Measurements from ENCODE around the gene BICDL1. TPM values are rescaled to one million over a fixed set of nuclear protein-coding genes. Genes with fewer than 3 reads are reported as not detected.

The BICDL1 gene
- total and polyA plus RNA-seq, 5 donors from 2014 or later: 0.93 to 134 (median 1.6) TPM

DNA sequence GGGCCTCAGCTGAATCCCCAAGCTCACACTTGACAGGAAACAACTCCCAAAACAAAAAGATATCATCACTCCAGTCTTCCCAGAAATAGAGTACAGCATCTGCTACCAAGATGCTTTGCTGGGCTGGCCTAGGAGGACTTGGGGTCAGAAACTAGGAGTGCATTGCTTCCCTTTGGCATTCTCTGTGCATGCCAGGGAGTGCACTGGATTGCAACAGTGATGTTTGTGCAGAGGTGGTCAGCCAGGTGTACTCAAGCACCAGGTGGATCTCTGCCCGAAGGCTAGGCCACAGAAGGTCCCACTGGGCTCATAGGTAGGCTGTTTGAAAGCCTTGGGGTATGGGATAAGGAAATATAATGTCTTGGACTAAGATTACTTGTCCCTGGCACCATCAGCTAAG is 76.4 kb downstream of the BICDL1 start:
- peaks cover 19% of the 10 kb centered on the region for H3K36me3 Mint-ChIP-seq
- peaks cover 48% of the 10 kb centered on the region for H3K36me3 ChIP-seq (ENCODE audit: control insufficient read depth, insufficient read depth, low read length)
- DNase-seq (no peak), ATAC-seq (ENCODE audit: low read depth in 2 of 2) (no peak)
- no peaks in the 10 kb centered on the region for H3K9me3 ChIP-seq (ENCODE audit: control insufficient read depth in 2 of 2, low read length in 2 of 2)
- H3K27ac Mint-ChIP-seq: no peak overlapping the region
- no peak overlapping the region for H3K4me3 Mint-ChIP-seq
- no peak overlapping the region for H3K4me3 ChIP-seq (ENCODE audit: low read depth, low read length)
- H3K4me1 Mint-ChIP-seq: peaks cover 0 to 6% (median 1%) of the 10 kb centered on the region in 4 donors
- no peak overlapping the region for H3K27ac ChIP-seq (ENCODE audit: insufficient read depth, low read length, poor library complexity, severe bottlenecking)
- H3K27me3 ChIP-seq (ENCODE audit: control insufficient read depth, insufficient read depth, low read length): no peaks in the 10 kb centered on the region
- H3K9me3 Mint-ChIP-seq: no peaks in the 10 kb centered on the region
- H3K4me1 ChIP-seq (ENCODE audit: control insufficient read depth, insufficient read depth, low read length, poor library complexity, severe bottlenecking): no peaks in the 10 kb centered on the region
- no peaks in the 10 kb centered on the region for H3K27me3 Mint-ChIP-seq

DNA sequence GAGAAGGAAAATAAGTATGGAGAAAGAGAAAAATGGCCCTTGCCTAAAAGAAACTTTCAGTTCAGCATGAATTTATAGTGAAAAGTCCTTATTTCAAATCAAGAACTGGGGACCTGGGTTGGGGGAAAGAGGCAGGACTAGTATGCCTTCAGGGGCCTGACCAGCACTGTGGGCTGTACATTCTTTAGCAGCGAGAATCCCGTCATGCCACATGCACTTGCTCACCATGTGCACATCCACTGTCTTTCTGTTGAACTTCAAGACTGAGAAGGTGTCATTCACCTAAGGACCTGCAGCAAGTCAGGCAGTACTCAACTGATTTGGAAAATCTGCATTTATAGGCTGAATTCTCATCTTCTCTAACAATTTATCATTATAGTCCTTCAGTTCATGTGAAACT is 77.3 kb downstream of the BICDL1 start:
- DNase-seq (no peak), ATAC-seq (ENCODE audit: low read depth in 2 of 2) (no peak)
- no peaks in the 10 kb centered on the region for H3K9me3 ChIP-seq (ENCODE audit: control insufficient read depth in 2 of 2, low read length in 2 of 2)
- Mint-ChIP-seq H3K4me1 (peaks cover 0 to 6% (median under 1%) of the 10 kb centered on the region in 4 donors), H3K27me3 (no peaks in the 10 kb centered on the region), H3K4me3 (no peak overlapping the region), H3K36me3 (peaks cover 19% of the 10 kb centered on the region), H3K27ac (no peak overlapping the region), H3K9me3 (no peaks in the 10 kb centered on the region)
- H3K27me3 ChIP-seq (ENCODE audit: control insufficient read depth, insufficient read depth, low read length): no peaks in the 10 kb centered on the region
- H3K4me3 ChIP-seq (ENCODE audit: low read depth, low read length): no peak overlapping the region
- no peaks in the 10 kb centered on the region for H3K4me1 ChIP-seq (ENCODE audit: control insufficient read depth, insufficient read depth, low read length, poor library complexity, severe bottlenecking)
- H3K36me3 ChIP-seq (ENCODE audit: control insufficient read depth, insufficient read depth, low read length): peaks cover 48% of the 10 kb centered on the region
- H3K27ac ChIP-seq (ENCODE audit: insufficient read depth, low read length, poor library complexity, severe bottlenecking): no peak overlapping the region

DNA sequence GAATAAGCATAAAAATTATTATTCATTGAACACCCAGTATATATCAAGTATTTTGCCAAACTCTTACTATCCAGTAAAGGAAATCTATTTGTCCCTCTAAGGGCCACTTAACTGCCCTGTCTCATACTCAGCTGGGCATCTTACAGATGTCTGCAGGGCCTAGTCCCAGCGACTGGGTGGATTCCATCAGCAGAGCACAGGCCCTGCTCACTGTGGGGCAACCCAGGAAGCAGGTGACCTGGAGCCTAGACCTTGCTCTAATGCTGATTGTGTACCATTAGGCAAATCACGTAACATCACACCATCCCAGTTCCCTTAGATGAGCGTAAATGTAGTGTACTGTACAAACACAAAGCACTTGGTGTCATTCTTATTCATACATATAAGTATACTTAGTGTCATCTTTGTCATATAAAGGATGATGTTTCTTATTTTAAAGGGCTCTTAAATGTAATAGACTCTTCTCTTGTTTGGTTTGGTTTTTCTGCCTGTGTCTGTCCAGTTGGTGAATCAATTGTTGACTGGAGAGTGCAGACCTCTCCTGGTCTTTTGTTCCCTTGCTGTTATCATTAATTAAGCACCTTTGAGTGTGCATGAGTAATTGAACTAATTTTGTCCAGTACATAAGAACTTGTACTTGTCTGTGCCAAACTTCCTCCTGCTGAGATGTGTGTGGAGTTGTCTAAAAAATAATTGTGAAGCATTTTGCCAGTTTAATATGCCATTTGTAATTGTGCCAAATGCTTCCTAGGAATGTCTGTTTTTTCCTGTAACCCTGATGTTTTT is 78.2 kb downstream of the BICDL1 start:
- Histone ChIP-seq H3K27me3 (ENCODE audit: control insufficient read depth, insufficient read depth, low read length) (no peaks in the 10 kb centered on the region), H3K36me3 (ENCODE audit: control insufficient read depth, insufficient read depth, low read length) (peaks cover 48% of the 10 kb centered on the region), H3K27ac (ENCODE audit: insufficient read depth, low read length, poor library complexity, severe bottlenecking) (no peak overlapping the region), H3K4me1 (ENCODE audit: control insufficient read depth, insufficient read depth, low read length, poor library complexity, severe bottlenecking) (no peaks in the 10 kb centered on the region), H3K9me3 (ENCODE audit: control insufficient read depth in 2 of 2, low read length in 2 of 2) (no peaks in the 10 kb centered on the region), H3K4me3 (ENCODE audit: low read depth, low read length) (no peak overlapping the region)
- Mint-ChIP-seq H3K4me1 (peaks cover 0 to 6% (median under 1%) of the 10 kb centered on the region in 4 donors), H3K9me3 (no peaks in the 10 kb centered on the region), H3K27me3 (no peaks in the 10 kb centered on the region), H3K27ac (peak overlapping the region; percentile 25 to 69 (median 29)), H3K4me3 (no peak overlapping the region), H3K36me3 (peaks cover 13% of the 10 kb centered on the region)
- DNase-seq (no peak), ATAC-seq (ENCODE audit: low read depth in 2 of 2) (no peak)

- H3K4me1 Mint-ChIP-seq: peaks cover 0 to 6% (median 2%) of the 10 kb centered on the region in 4 donors
- peaks cover 48% of the 10 kb centered on the region for H3K36me3 ChIP-seq (ENCODE audit: control insufficient read depth, insufficient read depth, low read length)
- H3K4me3 Mint-ChIP-seq: no peak overlapping the region
- H3K9me3 ChIP-seq (ENCODE audit: control insufficient read depth in 2 of 2, low read length in 2 of 2): no peaks in the 10 kb centered on the region
- H3K4me1 ChIP-seq (ENCODE audit: control insufficient read depth, insufficient read depth, low read length, poor library complexity, severe bottlenecking): no peaks in the 10 kb centered on the region
- no peak for DNase-seq
- no peak overlapping the region for H3K4me3 ChIP-seq (ENCODE audit: low read depth, low read length)
- no peak for ATAC-seq (ENCODE audit: low read depth in 2 of 2)
- H3K27ac ChIP-seq (ENCODE audit: insufficient read depth, low read length, poor library complexity, severe bottlenecking): no peak overlapping the region
- H3K27me3 ChIP-seq (ENCODE audit: control insufficient read depth, insufficient read depth, low read length): no peaks in the 10 kb centered on the region
- no peaks in the 10 kb centered on the region for H3K27me3 Mint-ChIP-seq
- H3K27ac Mint-ChIP-seq: peak overlapping the region in 2 of 3 donors; percentile 60 to 67
- H3K36me3 Mint-ChIP-seq: peaks cover 13% of the 10 kb centered on the region
- no peaks in the 10 kb centered on the region for H3K9me3 Mint-ChIP-seq
These were observed 78.9 kb downstream of the BICDL1 start for GRCh38 chr12:120067901-120068300.

DNA sequence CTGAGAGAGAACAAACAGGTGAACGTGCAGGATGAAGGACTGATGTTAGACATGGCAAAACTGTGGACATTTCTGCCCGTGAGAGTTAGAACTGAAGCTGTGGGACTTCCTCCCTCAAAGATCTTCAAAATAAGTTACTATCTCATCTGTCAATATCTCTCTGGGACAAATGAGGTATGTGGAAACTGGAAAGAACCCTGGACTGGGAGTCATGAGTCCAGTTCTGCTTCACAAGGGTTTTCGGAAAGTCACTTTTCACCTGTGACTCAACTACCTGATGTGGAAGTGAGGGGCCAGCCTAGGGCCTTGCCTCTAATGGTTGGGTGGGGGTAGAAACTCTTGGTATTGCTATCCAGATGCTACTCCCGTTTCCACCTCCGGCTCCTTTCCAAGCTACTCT is 80.2 kb downstream of the BICDL1 start:
- Histone ChIP-seq H3K27ac (ENCODE audit: insufficient read depth, low read length, poor library complexity, severe bottlenecking) (no peak overlapping the region), H3K27me3 (ENCODE audit: control insufficient read depth, insufficient read depth, low read length) (no peaks in the 10 kb centered on the region), H3K36me3 (ENCODE audit: control insufficient read depth, insufficient read depth, low read length) (peaks cover 47% of the 10 kb centered on the region), H3K4me1 (ENCODE audit: control insufficient read depth, insufficient read depth, low read length, poor library complexity, severe bottlenecking) (peaks cover under 1% of the 10 kb centered on the region), H3K9me3 (ENCODE audit: control insufficient read depth in 2 of 2, low read length in 2 of 2) (no peaks in the 10 kb centered on the region), H3K4me3 (ENCODE audit: low read depth, low read length) (no peak overlapping the region)
- Mint-ChIP-seq H3K36me3 (peaks cover 13% of the 10 kb centered on the region), H3K27me3 (no peaks in the 10 kb centered on the region), H3K9me3 (no peaks in the 10 kb centered on the region), H3K4me1 (peaks cover 1 to 10% (median 5%) of the 10 kb centered on the region in 4 donors), H3K27ac (no peak overlapping the region), H3K4me3 (no peak overlapping the region)
- DNase-seq (no peak), ATAC-seq (ENCODE audit: low read depth in 2 of 2) (no peak)

- H3K4me3 Mint-ChIP-seq: no peak overlapping the region
- no peaks in the 10 kb centered on the region for H3K9me3 ChIP-seq (ENCODE audit: control insufficient read depth in 2 of 2, low read length in 2 of 2)
- no peak overlapping the region for H3K27ac Mint-ChIP-seq
- peaks cover 11% of the 10 kb centered on the region for H3K36me3 Mint-ChIP-seq
- ATAC-seq (ENCODE audit: low read depth in 2 of 2): no peak
- no peaks in the 10 kb centered on the region for H3K27me3 Mint-ChIP-seq
- peaks cover 6 to 22% (median 11%) of the 10 kb centered on the region in 4 donors for H3K4me1 Mint-ChIP-seq
- H3K27ac ChIP-seq (ENCODE audit: insufficient read depth, low read length, poor library complexity, severe bottlenecking): no peak overlapping the region
- no peaks in the 10 kb centered on the region for H3K27me3 ChIP-seq (ENCODE audit: control insufficient read depth, insufficient read depth, low read length)
- no peak overlapping the region for H3K4me3 ChIP-seq (ENCODE audit: low read depth, low read length)
- no peaks in the 10 kb centered on the region for H3K9me3 Mint-ChIP-seq
- peaks cover 29% of the 10 kb centered on the region for H3K36me3 ChIP-seq (ENCODE audit: control insufficient read depth, insufficient read depth, low read length)
- no peak for DNase-seq
- H3K4me1 ChIP-seq (ENCODE audit: control insufficient read depth, insufficient read depth, low read length, poor library complexity, severe bottlenecking): peaks cover 10% of the 10 kb centered on the region
These were observed 82.5 kb downstream of the BICDL1 start for GRCh38 chr12:120071493-120072020.

DNA sequence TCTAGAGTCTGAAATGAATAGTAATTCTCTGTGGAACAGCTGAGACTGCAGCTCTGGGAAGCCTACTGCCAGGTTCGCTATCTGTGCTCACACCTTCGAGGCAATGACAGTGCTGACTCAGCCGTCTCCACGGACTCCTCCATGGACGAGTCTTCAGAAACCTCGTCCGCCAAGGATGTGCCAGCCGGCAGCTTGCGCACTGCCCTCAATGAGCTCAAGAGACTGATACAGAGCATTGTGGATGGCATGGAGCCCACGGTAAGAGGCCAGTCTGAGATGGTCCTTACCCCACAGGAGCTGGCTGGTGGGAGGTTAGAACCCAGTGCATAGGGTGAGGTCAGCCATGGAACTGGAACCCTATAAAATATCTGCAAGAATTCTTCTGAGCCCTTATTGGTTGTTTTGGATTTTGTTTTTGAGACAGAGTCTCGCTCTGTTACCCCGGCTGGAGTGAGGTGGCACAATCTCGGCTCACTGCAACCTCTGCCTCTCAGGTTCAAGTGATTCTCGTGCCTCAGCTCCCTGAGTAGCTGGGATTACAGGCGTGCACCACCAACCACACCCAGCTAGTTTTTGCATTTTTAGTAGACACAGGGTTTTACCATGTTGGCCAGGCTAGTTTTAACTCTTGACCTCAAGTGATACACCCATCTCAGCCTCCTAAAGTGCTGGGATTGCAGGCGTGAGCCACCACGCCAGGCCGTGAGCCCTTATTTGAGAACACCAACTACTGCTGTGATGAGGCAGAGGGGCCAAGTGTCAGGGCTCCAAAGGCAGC is 83.6 kb downstream of the BICDL1 start:
- no peak overlapping the region for H3K4me3 Mint-ChIP-seq

More for the DNA sequence above, 83.6 kb downstream of the BICDL1 start:
- Histone ChIP-seq H3K36me3 (ENCODE audit: control insufficient read depth, insufficient read depth, low read length) (peaks cover 29% of the 10 kb centered on the region), H3K27ac (ENCODE audit: insufficient read depth, low read length, poor library complexity, severe bottlenecking) (no peak overlapping the region), H3K9me3 (ENCODE audit: control insufficient read depth in 2 of 2, low read length in 2 of 2) (no peaks in the 10 kb centered on the region), H3K27me3 (ENCODE audit: control insufficient read depth, insufficient read depth, low read length) (no peaks in the 10 kb centered on the region), H3K4me3 (ENCODE audit: low read depth, low read length) (no peak overlapping the region), H3K4me1 (ENCODE audit: control insufficient read depth, insufficient read depth, low read length, poor library complexity, severe bottlenecking) (peaks cover 10% of the 10 kb centered on the region)
- H3K9me3 Mint-ChIP-seq: no peaks in the 10 kb centered on the region
- peak overlapping the region in 1 of 3 donors; percentile 71 for H3K27ac Mint-ChIP-seq
- H3K27me3 Mint-ChIP-seq: no peaks in the 10 kb centered on the region
- H3K36me3 Mint-ChIP-seq: peaks cover 11% of the 10 kb centered on the region
- no peak for ATAC-seq (ENCODE audit: low read depth in 2 of 2)
- DNase-seq: no peak
- peaks cover 6 to 22% (median 11%) of the 10 kb centered on the region in 4 donors for H3K4me1 Mint-ChIP-seq
